PC-3 (cell line): ENCODE results near the gene ZNF692. TPM values are rescaled to one million over a fixed set of nuclear protein-coding genes. Genes with fewer than 3 reads are reported as not detected.

Source experiments
- ATAC-seq: fragments of 200-7000 bp; cut with Tn5 transposase; 2 replicates; pipeline ENCODE4 v1.9.1; 2020; ENCODE audit warnings: mild to moderate bottlenecking, moderate library complexity
- BruUV-seq: library from RNA; stranded (reverse); fragments of 400-500 nt; replicated peaks from 2 replicates; lab custom pipeline; 2021; lab: Mats Ljungman, UMichigan
- CTCF ChIA-PET: fragments of 300-600 bp; sonication (Branson Sonifier 250); formaldehyde crosslinking; loops from one replicate; lab custom pipeline; 2022; ENCODE audit warnings: antibody characterized with exemption; lab: Charles Lee
- POLR2A ChIA-PET: fragments of 300-600 bp; sonication (Branson Sonifier 250); formaldehyde crosslinking; loops from one replicate; lab custom pipeline; 2022; ENCODE audit warnings: antibody characterized with exemption; ENCODE audit not compliant: unreplicated experiment; lab: Charles Lee
- DNase-seq: peaks from one replicate; pipeline ENCODE4 v3.0.0-alpha.2; 2015
- H2AFZ ChIP-seq: fragments of 300-600 bp; sonication (generic); 2 replicates; pipeline ENCODE4 v1.6.0; 2016; ENCODE audit warnings: antibody characterized with exemption, low read length
- H3F3A ChIP-seq: fragments of 300-600 bp; sonication (generic); one replicate; pipeline ENCODE4 v1.6.0; 2017; ENCODE audit warnings: antibody characterized with exemption, low read length, control low read depth, mild to moderate bottlenecking; ENCODE audit not compliant: unreplicated experiment
- H3K27ac ChIP-seq: fragments of 300-600 bp; sonication (generic); 2 replicates; pipeline ENCODE4 v1.5.1; 2016; ENCODE audit warnings: mild to moderate bottlenecking, low read length
- H3K27me3 ChIP-seq: fragments of 300-600 bp; sonication (generic); 2 replicates; pipeline ENCODE4 v1.6.1; 2016; ENCODE audit warnings: low read length, mixed read lengths
- H3K36me3 ChIP-seq: fragments of 300-600 bp; sonication (generic); 2 replicates; pipeline ENCODE4 v1.6.1; 2016; ENCODE audit warnings: low read depth, mixed run types, low read length, mixed read lengths
- H3K4me1 ChIP-seq: fragments of 300-600 bp; sonication (generic); 2 replicates; pipeline ENCODE4 v1.5.1; 2016; ENCODE audit warnings: low read length; ENCODE audit not compliant: insufficient read depth
- H3K4me2 ChIP-seq: fragments of 300-600 bp; sonication (generic); 2 replicates; pipeline ENCODE4 v1.6.0; 2016; ENCODE audit warnings: low read length
- H3K4me3 ChIP-seq: fragments of 300-600 bp; sonication (generic); 2 replicates; pipeline ENCODE4 v1.5.1; 2016; ENCODE audit warnings: mild to moderate bottlenecking, low read length, mixed read lengths
- H3K79me2 ChIP-seq: fragments of 300-600 bp; sonication (generic); 2 replicates; pipeline ENCODE4 v1.6.1; 2017; ENCODE audit warnings: low read length, mixed read lengths
- H3K9ac ChIP-seq: fragments of 300-600 bp; sonication (generic); 2 replicates; pipeline ENCODE4 v1.6.0; 2016; ENCODE audit warnings: mild to moderate bottlenecking, low read length
- H3K9me2 ChIP-seq: fragments of 300-600 bp; sonication (generic); replicated peaks from 2 replicates; pipeline ENCODE4 v1.6.1; 2016; ENCODE audit warnings: mixed run types, low read length, mixed read lengths
- H3K9me3 ChIP-seq: fragments of 300-600 bp; sonication (generic); 2 replicates; pipeline ENCODE4 v1.6.1; 2016; ENCODE audit warnings: low read length, mixed read lengths
- H4K20me1 ChIP-seq: fragments of 300-600 bp; sonication (generic); 2 replicates; pipeline ENCODE4 v1.6.1; 2016; ENCODE audit warnings: low read length, mixed read lengths
- EZH2 ChIP-seq: fragments of 300-600 bp; sonication (generic); IDR thresholded peaks from one replicate; pipeline ENCODE4 v1.6.1; 2017; ENCODE audit warnings: antibody characterized with exemption, mild to moderate bottlenecking, low read length; ENCODE audit not compliant: unreplicated experiment
- EZH2phosphoT487 ChIP-seq: fragments of 300-600 bp; sonication (generic); IDR thresholded peaks from 2 replicates; pipeline ENCODE4 v1.6.1; 2018; ENCODE audit warnings: mild to moderate bottlenecking, antibody characterized with exemption, low read length, borderline replicate concordance
- intact Hi-C: fragments of 100-400 bp; cut with micrococcal nuclease; formaldehyde crosslinking; loops from 2 replicates; pipeline ENCODE4 v1.9.0; 2023
- total RNA-seq: library from RNA; depleted of rRNA; stranded (reverse); fragments of >200 nt; gene quantifications from 2 replicates; pipeline ENCODE4 v1.2.3, GENCODE V29; 2014
- TF ChIP-seq, protein P1 (sequence below): fragments of 300-600 bp; sonication (generic); conservative IDR thresholded peaks from 2 replicates; pipeline ENCODE4 v1.5.1; 2017; ENCODE audit warnings: antibody characterized with exemption, low read depth, mild to moderate bottlenecking, low read length

The ZNF692 gene
- total RNA-seq, 1 experiment from 2014 or later: 85.4 TPM

DNA sequence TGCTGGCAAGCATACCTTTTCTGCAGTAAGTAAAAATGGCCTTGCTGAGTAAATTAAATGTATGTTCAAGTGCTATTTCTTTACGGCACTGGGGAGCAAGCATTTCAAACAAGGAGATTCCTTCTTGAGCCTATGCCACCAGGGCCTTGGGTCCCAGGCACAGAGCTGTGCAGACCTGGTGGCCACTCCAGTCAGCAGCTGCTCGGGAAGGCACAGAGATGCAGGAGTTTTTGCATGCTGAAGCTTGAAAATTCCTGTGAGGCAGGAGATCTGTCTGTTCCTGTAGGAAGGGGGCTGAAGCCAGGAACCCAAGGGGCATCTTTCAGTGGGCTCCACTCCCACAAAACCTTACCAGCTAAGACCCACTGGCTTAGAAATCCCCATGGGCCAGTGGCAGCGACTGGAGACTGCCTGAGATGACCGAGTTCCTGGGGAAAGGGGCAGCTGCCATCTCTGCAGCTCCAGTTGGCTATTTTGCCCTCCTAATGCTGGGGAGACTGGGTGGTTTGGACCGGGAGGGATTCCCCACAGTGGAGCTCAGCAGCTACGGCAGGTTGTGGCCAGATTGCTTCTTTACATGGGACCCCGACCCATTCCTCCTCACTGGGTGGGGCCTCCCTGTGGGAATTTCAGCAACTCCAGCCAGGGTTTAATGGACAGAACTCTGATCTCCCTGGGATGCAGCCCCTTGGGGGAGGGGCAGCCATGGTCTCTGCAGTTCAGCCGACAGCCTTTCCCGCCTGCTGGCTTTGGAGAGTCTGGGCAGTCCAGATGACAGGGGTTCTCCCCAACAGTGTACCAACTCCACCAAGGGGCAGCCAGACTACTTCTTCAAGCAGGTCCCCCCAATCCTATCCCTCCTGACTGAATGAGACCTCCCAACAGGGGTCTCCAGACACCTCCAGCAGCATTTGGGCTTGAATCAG lies 38.8 kb upstream of the ZNF692 start:
- no peak for DNase-seq
- no peak overlapping the region for H2AFZ ChIP-seq
- peaks cover 15% of the 10 kb centered on the region; the same call in 1 of the 2 replicates for H3K27me3 ChIP-seq
- H3K9ac ChIP-seq: no peak overlapping the region
- BruUV-seq: no TSS peak
- no peaks in the 10 kb centered on the region for H3K36me3 ChIP-seq
- no peaks in the 10 kb centered on the region for H3K9me2 ChIP-seq
- H4K20me1 ChIP-seq: no peaks in the 10 kb centered on the region
- POLR2A ChIA-PET: no interaction called here
- CTCF ChIA-PET: no interaction called here
- no peak for ATAC-seq
- no peaks in the 10 kb centered on the region for H3F3A ChIP-seq
- no peak overlapping the region for H3K27ac ChIP-seq
- no peaks in the 10 kb centered on the region for H3K79me2 ChIP-seq
- no peak overlapping the region for H3K4me2 ChIP-seq
- H3K9me3 ChIP-seq: no peaks in the 10 kb centered on the region
- intact Hi-C loops: no loop called here
- H3K4me3 ChIP-seq: no peak overlapping the region
- TF ChIP-seq EZH2phosphoT487: no peak
- TF ChIP-seq, protein P1, sequence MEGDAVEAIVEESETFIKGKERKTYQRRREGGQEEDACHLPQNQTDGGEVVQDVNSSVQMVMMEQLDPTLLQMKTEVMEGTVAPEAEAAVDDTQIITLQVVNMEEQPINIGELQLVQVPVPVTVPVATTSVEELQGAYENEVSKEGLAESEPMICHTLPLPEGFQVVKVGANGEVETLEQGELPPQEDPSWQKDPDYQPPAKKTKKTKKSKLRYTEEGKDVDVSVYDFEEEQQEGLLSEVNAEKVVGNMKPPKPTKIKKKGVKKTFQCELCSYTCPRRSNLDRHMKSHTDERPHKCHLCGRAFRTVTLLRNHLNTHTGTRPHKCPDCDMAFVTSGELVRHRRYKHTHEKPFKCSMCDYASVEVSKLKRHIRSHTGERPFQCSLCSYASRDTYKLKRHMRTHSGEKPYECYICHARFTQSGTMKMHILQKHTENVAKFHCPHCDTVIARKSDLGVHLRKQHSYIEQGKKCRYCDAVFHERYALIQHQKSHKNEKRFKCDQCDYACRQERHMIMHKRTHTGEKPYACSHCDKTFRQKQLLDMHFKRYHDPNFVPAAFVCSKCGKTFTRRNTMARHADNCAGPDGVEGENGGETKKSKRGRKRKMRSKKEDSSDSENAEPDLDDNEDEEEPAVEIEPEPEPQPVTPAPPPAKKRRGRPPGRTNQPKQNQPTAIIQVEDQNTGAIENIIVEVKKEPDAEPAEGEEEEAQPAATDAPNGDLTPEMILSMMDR: no peak
- H3K4me1 ChIP-seq: no peaks in the 10 kb centered on the region

DNA sequence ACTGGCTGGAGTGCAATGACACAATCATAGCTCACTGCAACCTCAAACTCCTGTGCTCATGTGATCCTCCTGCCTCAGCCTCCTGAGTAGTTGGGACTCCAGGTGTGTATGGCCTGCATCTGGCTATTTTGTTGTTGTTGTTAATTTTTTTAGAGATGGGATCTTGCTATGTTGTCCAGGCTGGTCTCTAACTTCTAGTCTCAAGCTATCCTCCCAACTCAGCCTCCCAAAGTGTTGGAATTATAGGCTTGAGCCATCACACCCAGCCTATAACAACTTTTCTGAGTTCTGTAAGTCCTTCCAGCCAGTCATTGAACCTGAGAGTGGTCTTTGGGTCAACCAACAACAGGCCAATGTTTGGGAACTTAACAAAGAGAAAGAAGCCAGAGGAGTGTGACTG lies 36.0 kb upstream of the ZNF692 start:
- ChIA-PET CTCF (no interaction called here), POLR2A (no interaction called here)
- DNase-seq (no peak), ATAC-seq (no peak)
- H3K4me1 ChIP-seq: no peaks in the 10 kb centered on the region
- H3K4me3 ChIP-seq: no peak overlapping the region
- H3K27me3 ChIP-seq: peaks cover 6% of the 10 kb centered on the region; the same call in 1 of the 2 replicates
- H3K9ac ChIP-seq: no peak overlapping the region
- H3F3A ChIP-seq: no peaks in the 10 kb centered on the region
- no peak overlapping the region for H3K4me2 ChIP-seq
- no peak overlapping the region for H2AFZ ChIP-seq
- H3K9me2 ChIP-seq: no peaks in the 10 kb centered on the region
- no peak overlapping the region for H3K27ac ChIP-seq
- TF ChIP-seq EZH2 (no peak), EZH2phosphoT487 (no peak)
- TF ChIP-seq, protein P1: no peak
- H4K20me1 ChIP-seq: no peaks in the 10 kb centered on the region
- H3K79me2 ChIP-seq: no peaks in the 10 kb centered on the region
- H3K9me3 ChIP-seq: no peaks in the 10 kb centered on the region
- no TSS peak for BruUV-seq
- intact Hi-C loops: no loop called here
- H3K36me3 ChIP-seq: no peaks in the 10 kb centered on the region

DNA sequence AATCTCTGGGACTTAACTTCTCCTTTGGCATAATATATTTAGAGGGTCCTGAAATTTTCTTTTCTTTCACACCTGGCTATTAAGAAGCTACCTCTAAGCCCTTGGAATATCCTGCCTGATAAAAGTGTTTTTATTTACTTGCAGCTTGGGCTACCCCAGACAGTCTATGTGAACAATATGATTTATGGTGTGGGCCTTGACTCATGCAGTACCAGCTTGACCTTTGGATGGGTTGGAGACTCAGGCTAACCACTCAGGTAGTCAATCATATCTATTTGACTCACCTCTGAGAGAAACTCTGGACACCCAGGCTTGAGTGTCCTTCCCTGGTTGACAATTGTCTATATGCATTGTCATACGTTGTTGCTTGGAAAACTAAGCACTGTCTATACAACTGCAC lies 33.7 kb upstream of the ZNF692 start:
- TF ChIP-seq EZH2: no peak
- no peak for TF ChIP-seq EZH2phosphoT487
- TF ChIP-seq, protein P1: no peak
- POLR2A ChIA-PET: no interaction called here

More for the DNA sequence above, 33.7 kb upstream of the ZNF692 start:
- H3F3A ChIP-seq: no peaks in the 10 kb centered on the region
- H4K20me1 ChIP-seq: no peaks in the 10 kb centered on the region
- H2AFZ ChIP-seq: no peak overlapping the region
- H3K27ac ChIP-seq: no peak overlapping the region
- BruUV-seq: no TSS peak
- DNase-seq (peak; percentile 47), ATAC-seq (peak; percentile 53)
- no peaks in the 10 kb centered on the region for H3K9me3 ChIP-seq
- H3K4me3 ChIP-seq: no peak overlapping the region
- no peaks in the 10 kb centered on the region for H3K9me2 ChIP-seq
- intact Hi-C loops: no loop called here
- H3K4me1 ChIP-seq: no peaks in the 10 kb centered on the region
- no peaks in the 10 kb centered on the region for H3K79me2 ChIP-seq
- H3K9ac ChIP-seq: no peak overlapping the region
- no peak overlapping the region for H3K4me2 ChIP-seq
- H3K27me3 ChIP-seq: 0 out of 2 replicates have a peak, but pooled peaks cover 4% of the 10 kb centered on the region
- CTCF ChIA-PET: no interaction called here
- H3K36me3 ChIP-seq: no peaks in the 10 kb centered on the region
